GM18508 (cell line): ENCODE measurements around the gene CACNA1S.

ENCODE experiments used
- ATAC-seq: cut with Tn5 transposase; IDR thresholded peaks from one replicate; pipeline ENCODE4 v1.9.1; 2021; ENCODE audit warnings: moderate number of reproducible peaks; ENCODE audit not compliant: insufficient read depth, unreplicated experiment

Gene CACNA1S

DNA sequence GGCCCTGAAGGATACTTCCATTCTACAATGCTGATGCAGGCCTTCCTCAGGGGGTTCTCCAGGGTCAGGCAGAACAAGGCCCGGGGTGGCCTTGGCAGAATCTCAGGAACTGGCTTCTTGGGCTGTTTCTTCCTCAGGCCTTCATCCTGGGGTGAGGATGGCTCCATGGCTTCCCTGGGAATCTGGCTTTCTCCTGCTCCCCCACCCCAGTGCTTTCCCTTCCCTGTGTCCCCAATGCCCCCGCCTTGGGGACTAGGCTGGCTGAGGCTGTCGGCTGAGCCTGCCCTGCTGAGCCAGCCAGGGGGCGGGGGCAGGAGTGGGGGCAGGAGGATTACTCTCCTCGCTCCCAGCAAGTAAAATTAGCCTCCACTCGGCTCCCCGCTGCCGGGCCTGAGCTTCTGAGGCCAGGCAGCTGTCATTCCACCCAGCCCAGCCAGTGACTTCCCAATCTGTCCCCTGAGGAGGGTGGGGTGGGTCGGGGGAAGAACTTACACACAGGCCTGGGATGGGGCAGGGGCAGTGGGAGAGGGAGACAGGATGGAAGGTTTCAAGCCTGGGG lies at the start of gene CACNA1S:
Gene CACNA1S (minus strand): TSS at position 254 of the 559 bp plus-strand sequence. CDS start 87 bp downstream, at position 167.
- no peak for ATAC-seq

DNA sequence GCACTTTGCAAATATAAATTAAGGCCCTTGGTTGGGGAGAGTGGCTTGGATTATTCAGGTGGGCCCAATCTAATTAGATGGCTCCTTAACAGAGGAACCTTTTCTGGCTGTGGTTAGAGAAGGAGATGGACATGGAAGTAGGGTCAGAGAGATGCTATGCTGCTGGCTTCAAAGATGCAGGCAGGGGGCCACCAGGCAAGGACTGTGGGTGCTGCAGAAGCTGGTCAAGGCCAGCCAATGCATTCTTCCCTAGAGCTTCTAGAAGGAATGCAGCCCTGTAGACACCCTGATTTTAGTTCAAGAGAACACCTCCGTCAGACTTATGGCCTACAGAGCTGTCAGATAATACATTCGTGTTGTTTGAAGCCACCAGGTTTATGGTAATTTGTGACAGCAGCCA lies 45.7 kb upstream of the CACNA1S start:
- ATAC-seq: no peak

DNA sequence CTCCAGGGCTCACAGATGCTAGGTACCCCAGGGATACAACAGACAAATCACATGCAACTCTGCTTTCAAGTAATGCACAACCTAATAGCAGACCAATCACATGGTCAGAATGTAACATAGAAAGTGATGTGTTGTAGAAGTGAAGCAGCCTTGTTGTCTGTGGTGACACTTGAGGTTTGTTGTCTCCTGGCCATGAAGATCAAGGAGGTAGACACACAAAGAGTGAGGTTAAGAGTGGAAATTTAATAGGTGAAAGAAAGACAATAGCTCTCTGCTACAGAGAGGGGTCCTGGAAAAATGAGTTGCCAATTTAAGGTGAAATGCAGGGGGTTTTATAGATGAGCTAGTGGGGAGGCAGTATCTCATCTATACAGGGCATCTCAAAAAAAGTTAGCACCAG lies 44.6 kb upstream of the CACNA1S start:
- no peak for ATAC-seq

DNA sequence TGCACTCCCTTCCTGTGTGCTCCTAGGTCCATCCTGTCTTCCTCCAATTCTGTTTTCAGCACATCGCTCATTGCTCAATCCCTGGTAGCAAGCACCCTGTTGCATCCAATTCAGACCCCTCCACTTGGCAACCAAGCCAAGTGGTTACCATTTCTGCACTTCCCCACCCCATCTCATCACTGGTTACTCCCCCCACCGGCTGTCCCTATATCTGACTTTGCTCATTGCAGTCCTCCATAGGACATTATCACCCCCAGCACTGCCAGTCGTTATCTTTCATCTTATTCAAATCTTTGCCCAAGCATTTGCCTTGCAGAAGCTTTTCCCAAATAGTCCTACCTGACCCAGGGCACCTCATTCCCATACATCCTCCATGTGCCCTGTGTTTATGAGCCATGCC lies 44.1 kb upstream of the CACNA1S start:
- no peak for ATAC-seq

DNA sequence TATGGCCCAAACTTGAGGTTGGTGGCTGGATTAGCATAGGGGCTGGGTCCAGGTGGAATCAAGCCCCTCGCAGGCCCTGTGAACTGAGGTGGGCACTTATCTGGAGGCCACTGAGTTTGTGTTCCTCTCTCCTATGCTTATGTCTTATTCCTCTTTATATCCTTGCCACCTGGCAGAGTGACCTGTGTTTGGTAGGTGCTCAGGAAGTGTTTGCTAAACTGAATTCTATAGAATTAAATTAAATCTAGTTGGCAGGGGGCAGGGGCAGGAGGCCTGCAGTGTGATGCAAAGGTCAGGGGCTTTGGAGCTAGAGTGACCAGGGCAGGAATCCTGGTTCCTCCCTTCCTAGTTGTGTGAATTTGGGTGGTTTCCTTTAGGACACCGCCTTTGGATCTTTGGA lies 43.1 kb upstream of the CACNA1S start:
- ATAC-seq: no peak

DNA sequence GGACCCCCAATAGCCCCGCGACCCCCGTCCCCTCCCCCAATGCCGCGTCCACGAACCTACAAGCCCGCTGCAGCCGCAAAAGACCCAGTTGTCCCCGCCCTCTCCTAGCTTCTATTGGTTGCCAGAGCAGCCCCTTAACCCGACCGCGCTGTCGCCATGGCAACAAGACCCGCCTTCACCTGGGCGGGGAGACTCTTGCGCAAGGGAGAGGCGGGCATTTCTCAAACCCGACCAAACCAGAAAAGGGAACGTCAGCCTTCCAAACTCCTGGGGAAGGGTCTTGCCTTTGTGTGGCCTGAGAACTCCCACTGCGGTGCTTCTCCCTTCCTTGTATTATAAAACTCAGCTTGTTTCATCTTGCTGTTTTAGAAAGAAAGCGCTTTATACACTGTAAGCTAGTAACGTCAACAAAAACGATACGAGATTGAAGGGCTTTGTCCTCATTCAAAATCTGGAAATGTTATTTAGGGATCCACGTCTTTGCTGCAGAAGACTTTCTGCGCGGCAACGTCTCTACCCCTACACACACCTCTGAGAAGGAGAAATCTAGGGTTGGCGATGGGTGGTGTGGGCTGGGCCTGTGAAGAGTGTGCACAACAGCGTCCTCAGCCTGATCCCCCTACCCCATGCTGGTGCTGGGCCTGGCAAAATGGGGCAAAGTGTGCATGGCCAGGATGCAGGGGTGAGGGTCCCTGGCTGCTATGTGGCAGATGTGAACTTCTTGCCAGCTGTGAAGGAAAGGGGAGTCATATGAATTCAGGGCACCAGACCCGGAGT lies 42.4 kb upstream of the CACNA1S start, which contains the start of gene TMEM9:
Gene TMEM9 (minus strand): TSS at position 86 of the 777 bp plus-strand sequence. CDS start 551 bp downstream, outside the sequence.
- ATAC-seq: peak; percentile 72

DNA sequence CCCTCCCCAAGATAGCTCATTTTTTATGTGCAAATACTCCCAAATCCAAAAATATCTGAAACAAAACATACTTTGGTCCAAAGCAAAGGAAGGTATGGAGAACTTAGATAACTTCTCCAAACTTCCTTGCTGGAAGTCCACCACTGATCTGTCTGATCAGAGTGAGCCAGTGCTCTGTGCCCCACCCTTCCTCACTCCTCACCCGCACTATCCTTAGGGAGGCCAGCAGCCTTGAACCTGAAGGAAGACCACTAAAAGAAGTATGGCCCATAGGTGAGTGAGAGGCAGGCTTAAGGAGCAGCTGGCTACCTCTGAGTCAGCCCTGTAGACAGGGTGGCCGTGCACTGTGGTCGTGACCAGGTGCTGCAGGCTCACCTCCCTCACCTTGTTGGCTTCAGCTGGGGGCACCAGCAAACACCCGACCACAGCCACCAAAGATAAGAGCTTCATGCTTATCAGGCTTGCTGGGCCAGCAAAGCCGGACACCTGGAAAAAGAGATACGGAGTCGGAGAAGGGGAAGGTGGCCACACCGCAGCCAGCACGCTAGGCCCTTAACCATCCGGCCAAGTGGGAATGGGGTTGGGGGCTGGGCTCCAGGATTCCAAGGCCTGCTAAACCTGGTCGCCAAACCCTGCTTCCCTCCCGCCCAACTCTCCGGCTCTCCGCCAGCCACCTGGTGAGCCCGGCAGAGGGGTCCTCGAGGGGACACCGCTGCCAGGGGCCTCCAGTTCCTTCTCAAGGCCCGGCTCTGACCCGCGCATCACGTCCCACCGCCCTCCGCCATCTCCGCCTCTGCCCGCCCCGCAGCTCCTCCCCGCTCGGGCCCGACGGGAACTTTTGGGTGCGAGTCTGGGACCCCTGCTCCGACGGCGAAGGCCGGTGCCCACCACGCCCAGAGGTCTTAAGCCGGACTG lies 41.5 kb upstream of the CACNA1S start:
- ATAC-seq: peak; percentile 22

DNA sequence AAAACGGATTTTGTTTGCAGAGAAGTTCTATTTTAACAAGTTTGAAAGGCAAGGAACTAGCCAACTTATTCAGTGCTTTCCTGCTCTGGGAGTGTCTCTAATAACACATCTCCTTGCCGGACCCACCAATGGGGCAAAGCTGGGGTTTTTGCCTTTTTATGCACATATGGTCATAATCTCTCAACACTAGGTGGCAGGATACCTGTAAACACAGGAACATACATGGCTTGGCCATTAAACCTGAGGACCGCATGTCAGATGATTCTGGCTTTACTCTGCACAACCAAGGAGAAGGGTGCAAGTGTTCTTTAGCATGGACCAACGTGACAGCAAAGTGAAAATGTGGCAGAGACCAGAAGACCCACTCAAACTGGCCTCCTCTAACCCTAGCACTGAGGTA lies 37.2 kb upstream of the CACNA1S start:
- no peak for ATAC-seq

DNA sequence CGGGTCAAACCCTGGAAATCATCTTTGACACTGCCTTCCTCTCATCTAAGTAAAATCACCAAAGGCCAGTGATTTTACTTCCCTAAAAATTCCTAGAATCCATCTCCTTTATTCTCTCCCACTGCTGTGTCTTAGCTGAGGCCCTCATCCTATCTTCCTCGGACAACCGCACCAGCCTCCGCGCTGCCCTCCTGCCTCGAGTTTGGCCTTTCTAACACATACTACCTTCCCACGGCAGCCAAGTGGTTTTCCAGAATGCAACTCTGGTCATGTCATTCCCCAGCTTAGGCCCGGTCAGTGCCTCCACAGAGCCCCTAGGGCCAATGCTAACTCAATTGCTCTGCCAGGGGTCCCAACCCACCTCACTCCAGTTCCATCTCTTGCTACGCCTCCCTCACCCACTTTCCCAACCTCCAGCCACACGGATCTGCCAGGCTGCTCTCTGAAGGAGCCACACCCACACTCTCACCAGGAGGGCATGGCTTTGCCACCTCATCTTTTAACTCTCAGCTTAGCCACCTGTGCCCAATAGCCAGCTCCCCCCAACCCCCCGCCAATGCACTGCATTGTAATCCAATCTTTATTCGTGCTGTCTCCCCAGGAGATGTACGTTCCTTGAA lies 35.3 kb upstream of the CACNA1S start:
- ATAC-seq: no peak

DNA sequence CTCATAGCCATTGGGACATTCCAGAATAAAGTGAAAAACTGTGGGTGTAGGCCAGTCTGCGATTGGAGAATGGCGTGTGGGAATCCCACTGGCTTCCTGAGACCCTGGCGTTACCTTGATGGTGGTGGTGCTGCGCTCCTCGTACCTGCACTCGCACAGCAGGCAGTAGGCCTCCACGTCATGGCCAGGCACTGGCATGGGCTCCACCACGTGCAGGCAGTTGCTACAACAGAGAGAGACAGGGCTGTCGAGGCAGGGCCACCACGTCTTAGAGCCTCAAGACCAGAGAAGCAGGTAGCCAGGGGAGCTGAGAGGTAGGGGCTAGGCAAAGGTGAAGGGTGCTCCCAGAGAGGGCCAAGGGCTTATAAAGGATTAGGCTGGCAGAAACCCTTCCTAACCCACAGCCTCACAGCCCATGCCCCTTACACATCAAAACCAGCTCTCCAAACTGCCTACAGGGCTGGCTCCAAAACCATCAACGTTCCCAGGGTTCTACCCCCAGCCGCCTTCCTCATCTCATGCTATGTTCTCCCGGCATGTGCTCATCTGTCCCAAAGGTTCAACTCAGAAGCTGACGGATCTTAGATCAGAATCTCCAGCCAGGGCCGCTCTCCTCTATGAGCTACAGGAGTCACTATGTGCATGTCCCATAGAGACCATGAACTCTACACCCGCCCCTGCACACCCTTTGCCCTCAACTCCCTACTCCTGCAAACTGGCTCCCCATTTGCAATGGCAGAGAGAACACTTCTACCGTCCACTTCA lies 34.6 kb upstream of the CACNA1S start:
- ATAC-seq: no peak

DNA sequence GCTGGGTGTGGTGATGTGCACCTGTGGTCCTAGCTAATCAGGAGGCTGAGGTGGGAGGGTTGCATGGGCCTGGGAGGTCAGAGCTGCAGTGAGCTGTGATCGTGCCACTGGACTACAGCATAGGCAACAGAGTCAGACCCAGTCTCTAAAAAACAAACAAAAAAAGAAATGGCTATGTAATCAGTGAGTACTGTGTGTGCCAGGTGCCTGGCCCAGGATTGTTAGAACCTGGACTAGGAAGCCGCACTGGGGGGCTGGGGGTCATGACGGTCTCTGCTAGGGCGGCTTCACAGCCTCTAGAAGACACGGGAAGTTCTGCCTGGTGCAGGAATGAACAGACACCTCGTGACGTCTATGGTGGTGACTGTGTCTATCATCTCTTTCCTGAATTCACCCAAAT lies 33.6 kb upstream of the CACNA1S start:
- ATAC-seq: no peak

DNA sequence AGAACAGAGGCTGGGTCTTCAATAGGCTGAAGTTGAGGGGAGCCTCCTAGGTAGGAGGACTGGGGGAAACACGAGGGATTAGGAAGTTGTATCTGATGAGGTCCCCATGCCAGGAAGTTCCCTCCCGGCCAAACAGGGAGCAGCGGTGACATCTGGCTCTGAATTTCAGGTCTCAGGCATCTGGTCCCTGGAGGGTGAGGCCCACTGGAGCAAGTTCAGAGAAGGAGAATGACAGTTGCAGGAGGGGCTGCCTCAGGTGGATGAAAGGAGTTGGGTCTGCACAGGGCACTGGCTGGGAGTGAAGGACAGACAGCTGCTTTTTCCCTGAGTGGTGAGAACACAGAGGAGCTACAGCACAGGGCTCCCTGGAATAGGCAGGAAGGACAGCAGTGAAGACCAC lies 32.9 kb upstream of the CACNA1S start:
- ATAC-seq: no peak

DNA sequence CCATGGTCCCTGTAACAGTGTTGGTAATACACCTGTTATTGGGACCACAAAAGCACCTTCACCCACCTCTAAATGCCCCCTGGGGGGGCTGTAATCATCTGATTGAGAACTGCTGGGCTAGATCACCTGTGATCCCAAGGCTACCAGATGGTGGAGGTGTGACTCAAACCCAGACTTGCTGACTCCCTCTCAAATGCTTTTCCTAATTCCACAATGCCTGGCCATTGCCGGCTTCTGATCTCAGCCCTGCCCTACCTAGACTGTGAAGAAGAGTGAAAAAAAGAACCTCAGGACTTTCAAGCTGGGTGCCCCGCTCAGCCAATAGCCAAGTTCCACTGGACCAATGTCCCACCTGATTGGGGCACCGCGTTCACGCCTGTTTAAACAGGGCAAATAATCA lies 32.5 kb upstream of the CACNA1S start:
- ATAC-seq: no peak

DNA sequence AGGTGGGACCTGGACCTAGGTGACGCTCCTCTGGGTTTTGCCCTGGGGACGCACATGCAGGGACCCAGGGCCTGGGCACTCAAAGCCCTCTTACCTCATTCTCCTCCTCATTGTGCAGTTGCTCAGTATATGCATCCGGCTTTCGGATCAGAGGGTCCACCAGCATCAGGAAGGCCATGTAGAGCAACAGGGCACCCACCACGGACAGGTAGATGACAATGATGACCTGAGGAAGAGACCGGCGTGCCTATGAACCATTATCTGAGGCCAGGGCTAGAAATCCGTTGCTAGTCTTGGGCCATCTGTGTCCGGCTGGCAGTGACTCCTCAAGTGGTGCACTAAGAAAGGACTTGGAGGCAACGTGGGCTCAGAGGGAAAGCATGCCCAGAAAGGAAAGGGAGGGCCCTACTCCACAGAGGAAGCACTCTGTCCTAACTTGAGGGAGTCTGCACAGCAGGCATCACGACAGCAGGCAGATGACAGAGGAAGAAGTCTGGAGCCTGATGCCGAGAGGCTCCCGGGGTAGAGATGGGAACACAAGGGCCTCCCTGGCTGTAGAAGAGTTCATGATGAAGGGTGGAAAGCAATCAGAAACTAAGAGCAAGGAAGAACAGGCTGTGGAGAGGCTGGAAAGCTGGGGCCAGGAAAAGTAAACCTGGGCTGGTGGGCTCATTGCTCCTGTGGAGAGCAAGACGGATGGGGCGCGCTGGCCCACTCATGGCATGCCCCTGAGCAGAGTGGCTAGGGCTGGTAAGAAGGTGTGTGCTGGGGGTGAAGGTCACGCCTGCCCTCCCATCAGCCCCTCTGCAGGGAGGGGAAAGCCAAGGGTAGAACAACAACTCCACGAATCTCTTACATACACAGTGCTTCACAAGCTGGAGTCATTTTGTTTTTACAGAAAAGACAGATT lies 31.8 kb upstream of the CACNA1S start:
- no peak for ATAC-seq

DNA sequence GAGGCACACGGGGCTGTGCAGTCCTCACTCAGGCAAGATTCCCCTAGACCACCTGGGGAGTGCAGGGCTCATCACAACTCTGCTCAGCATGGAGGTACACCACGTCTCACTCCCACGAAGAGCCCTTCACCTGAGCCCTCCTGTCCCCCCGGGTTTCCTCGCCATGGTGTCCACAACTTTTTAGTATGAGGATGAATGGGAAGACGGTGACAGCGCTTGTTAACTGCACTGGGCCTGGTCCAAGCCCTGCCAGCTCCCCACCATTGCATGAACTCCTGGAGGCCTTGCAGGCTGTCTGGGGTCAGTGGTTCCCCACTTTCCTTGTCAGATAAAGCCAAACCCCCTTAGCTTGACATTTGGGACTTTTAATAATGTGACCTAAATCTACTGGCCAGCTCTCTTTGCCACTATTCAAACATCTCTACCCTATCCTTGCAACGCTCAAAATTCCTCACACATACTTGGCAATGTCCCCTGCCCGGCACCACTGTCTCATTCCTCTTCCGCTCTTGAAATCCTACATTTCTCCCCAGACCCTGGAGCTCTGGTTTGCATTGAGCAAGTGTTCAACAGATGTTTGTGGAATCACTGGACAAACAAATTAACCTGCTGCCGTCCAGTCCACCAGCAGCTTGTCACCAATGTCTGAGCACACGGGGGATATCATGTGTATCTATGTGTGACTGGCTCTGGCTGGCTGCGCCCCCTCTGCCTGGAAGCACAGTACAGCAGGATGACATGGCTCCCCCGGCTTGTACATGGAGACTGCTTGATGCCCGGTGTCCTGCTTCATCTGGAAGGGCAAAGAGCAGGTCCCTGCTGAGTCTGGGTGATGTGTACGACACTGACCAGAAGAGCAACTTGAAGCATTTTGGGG lies 30.9 kb upstream of the CACNA1S start:
- ATAC-seq: no peak

DNA sequence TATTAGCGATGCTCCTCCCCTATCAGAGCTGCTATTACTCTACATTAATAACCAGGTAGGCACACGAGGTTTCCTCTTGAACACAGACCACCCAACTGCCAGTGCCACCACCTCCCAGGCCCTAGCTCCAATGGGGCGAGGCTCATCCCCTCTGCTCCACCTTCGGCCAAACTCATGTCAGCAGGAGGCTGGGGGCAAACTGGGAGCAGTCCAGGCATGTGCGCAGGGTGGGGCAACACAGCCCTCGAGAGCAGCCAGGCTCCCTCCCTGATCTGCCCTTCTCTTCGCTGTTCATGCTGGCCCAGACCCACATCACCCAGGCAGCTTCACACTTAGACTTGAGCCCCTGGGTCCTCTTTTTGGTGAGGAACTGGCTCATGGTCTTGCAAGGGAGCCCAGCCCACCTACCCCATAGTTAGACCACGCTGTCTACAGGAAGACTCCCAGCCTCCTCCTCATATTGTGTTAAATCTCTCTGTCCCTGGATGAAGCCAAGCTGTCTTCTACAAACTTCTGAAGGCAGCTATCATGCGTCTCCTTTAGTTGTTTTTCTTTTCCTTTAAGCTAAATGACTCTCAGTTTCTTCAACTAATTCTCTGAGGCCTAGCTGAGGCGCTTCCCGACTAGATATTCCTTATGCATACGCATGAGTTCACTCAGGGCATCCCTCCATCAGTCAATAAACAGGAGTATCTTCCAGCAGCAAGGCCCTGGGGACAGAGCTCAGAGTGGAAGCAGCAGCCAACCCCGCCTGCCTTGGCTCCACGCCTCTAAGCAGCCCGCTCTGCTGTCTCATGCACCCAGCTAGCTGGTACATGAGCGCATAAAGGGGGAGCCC lies 30.0 kb upstream of the CACNA1S start:
- no peak for ATAC-seq

DNA sequence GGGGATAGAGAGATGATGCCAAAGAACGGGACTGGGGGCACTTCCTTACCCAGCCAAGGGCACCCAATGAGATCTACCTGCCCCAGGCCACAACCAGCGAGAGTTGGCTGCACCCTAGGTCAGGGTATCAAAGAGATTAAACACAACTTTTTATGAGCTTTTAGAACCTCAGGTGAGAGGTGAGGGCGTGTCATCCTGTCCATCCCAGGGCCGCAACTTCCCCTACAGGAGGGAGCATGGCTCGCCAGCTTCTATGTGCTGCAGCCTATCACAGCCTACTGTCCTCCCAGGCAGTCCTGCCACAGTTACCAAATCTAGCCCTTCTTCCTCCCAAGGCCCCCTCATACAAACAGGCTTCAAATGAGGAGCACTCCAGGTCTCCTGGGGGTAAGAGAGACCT lies 29.2 kb upstream of the CACNA1S start:
- ATAC-seq: no peak
